Endometrium (tissue), 2 donors: ENCODE data around the gene LTBR.
"Not testable (repeated sequence)": the region's sequence is repeated elsewhere in the genome, so short reads cannot be mapped to it uniquely, and the experiment has no call there.

Experiments
- FAIRE-seq: peaks from 2 replicates; lab custom pipeline; 2012; peaks lifted over from hg19 to GRCh38; lab: Jason Lieb, UNC
- donor health status: control.
- donor health status: control.

Gene LTBR

GRCh38 chr12:6383572-6384498, at the start of gene LTBR:
LTBR (plus strand) TSS chr12:6384162; CDS start chr12:6384359, 197 bp downstream.
- no peak for FAIRE-seq

GRCh38 chr12:6334359-6334758, 49.6 kb upstream of the LTBR start:
- FAIRE-seq: no peak

- no peak for FAIRE-seq
These were observed 49.0 kb upstream of the LTBR start for GRCh38 chr12:6334940-6335450.

DNA sequence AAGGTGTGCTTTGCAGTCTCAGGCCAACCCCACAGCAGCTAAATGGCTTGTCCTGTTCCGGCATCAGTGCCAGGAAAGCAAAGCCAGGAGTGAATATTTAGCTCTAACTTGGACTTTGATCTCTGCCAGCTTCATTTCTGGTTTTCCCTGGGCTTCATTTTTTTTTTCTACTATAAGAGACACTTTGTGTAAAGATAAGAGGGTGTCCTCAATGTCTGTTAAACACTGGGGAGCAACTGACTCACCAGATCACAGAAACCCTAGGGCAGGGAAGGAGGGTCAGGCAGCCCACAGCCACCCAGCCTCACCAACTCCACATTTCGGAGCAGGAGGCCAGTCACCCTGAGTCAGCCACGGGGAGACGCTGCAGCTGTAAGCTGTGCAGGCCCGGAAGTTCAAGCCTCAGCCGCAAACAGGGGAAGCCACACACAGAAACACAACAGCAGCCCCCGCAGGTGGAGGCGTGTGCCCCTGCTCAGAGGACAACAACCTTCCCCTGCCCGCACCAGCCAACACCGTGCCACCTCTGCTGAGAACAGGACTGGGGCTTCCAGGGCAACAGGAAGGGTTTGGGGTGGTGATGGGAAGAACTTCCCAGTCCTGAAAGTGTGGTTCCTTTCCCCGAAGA, 48.4 kb upstream of the LTBR start:
- FAIRE-seq: no peak

- FAIRE-seq: peak; percentile 26
These were observed 47.7 kb upstream of the LTBR start for GRCh38 chr12:6336079-6336888.

- FAIRE-seq: no peak
These were observed 46.8 kb upstream of the LTBR start for GRCh38 chr12:6336889-6337853.

- FAIRE-seq: no peak
These were observed 46.0 kb upstream of the LTBR start for GRCh38 chr12:6337958-6338433.

DNA sequence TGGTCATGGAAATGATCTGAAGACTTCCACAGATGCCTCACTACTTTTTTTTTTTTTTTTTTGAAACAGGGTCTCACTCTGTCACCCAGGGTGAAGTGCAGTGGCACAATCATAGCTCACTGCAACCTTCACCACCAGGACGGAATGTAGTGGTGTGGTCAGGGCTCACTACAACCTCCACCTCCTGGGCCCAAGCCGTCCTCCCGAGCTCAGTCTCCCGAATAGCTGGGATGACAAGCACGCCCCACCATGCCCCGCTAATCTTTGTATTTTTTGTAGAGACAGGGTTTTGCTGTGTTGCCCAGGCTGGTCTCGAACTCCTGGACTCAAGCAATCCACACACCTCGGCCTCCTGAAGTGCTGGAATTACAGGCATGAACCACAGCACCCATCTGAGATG, 45.4 kb upstream of the LTBR start:
- FAIRE-seq: not testable (repeated sequence)

GRCh38 chr12:6338955-6339354, 45.0 kb upstream of the LTBR start:
- no peak for FAIRE-seq

- FAIRE-seq: no peak
These were observed 43.8 kb upstream of the LTBR start for GRCh38 chr12:6340032-6340638.

GRCh38 chr12:6340745-6341416, 43.1 kb upstream of the LTBR start:
- FAIRE-seq: no peak

GRCh38 chr12:6341417-6342139, 42.4 kb upstream of the LTBR start, which contains the start of gene TNFRSF1A:
TNFRSF1A (minus strand) TSS chr12:6342076; CDS start chr12:6341814, 262 bp downstream.
- FAIRE-seq: no peak

DNA sequence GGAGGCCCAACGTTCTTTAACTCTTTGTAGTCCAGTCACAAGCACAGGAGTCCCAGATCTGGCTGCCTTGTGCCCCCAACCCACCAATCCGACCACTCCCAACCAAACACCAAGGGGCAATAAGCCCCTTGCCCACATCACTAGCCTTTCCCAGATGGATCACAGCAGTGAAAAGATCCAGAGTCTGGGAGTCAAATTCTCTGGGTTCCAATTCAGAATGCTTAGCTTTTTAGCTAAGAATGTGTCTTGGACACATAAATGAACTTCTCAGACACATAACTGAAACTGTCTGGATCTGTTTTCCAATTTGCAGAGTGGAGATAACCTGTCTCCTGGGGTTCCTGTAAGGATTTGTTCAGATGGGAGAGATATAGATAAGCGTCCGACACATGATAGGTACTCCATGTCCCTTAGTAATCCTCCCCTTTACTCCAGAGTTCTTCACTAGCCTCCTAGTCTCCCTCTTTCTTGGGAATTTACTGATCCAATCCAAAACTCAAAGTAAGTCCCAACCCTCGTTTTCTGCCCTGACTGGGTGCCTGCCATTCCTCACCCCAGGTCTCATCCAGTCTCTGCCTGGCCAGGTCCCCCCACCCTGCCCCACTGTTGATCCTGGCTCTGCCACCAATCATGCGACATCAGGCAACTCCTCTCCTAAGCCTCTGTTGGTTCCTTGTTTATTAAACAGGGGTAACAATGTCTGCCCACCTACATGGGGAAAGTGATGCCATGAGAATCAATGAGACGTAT, 41.6 kb upstream of the LTBR start:
- no peak for FAIRE-seq

DNA sequence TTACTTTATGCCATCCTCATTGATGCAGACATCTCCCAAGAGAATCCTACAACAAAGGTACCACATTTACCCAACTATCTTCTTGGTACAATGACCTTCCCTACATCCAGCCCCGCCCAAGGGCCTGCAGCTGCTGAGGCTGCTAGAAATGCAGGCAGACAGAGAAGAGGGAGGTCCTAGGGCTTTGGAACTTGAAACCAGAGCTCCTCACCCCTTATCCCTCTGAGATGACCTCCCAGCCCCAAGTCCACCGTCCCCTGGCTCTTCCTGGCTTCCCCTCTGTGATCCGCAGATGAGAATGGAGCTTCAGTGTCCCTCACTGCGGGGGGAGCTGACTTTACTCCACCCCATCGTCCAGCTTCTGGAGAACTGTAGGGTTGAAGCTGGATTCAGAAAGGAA, 40.4 kb upstream of the LTBR start:
- no peak for FAIRE-seq

DNA sequence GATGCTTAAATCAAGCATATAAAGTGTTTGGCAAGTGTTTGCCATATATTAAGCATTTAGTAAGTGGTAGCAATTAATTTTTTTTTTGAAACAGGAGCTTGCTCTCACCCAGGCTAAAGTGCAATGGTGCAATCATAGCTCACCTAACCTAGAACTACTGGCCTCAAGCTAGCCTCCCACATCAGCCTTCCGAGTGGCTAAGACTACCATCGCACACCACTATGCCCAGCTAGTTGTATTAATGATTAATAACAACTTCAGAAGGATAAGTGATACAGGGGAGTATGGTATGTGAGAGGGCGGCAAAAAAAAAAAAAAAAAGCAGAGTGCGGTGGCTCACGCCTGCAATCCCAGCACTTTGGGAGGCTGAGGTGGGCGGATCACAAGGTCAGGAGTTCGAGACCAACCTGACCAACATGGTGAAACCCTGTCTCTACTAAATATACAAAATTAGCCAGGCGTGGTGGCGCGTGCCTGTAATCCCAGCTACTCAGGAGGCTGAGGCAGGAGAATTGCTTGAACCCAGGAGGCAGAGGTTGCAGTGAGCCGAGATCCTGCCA, 39.8 kb upstream of the LTBR start:
- not testable (repeated sequence) for FAIRE-seq

- no peak for FAIRE-seq
These were observed 38.5 kb upstream of the LTBR start for GRCh38 chr12:6345319-6346091.

DNA sequence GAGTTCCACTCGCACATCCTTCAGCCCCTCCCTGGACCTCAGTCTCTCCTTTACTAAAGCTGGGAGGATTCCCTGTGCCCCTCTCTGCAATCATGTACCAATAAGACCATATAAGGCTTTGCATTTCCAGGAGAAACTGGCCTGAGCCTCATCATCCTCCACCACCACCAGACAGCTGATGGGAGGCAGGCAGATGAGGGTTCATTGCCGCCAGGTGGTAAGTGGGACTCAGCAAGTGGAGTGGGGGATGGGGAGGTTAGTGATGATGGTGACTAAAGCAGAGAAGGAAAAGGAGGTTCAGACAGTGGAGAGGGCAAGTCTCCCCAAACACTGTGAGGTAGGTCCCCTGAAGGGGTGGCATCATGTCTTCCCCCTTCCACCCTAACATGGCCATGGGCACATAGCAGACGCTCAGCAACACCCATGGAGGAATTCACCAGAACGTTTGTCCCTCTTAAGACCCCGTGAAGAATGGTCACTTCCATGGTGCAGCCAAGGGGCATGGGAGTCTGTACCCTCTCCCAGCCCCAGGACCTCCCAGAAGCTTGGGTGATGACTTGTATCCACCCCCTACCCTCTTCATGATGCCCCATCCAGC, 37.6 kb upstream of the LTBR start:
- no peak for FAIRE-seq
